GM18517 (cell line): Measurements from ENCODE around the gene GMDS.

Experiments
- ATAC-seq: cut with Tn5 transposase; IDR thresholded peaks from one replicate; pipeline ENCODE4 v1.9.1; 2021; ENCODE audit warnings: mild to moderate bottlenecking, moderate library complexity; ENCODE audit not compliant: unreplicated experiment

Gene GMDS

GRCh38 chr6:1639430-1639829, 606.0 kb downstream of the GMDS start:
- no peak for ATAC-seq

- ATAC-seq = no peak
Measured at GRCh38 chr6:1636971-1637871, 608.2 kb downstream of the GMDS start.

GRCh38 chr6:1636272-1636825, 609.1 kb downstream of the GMDS start:
- ATAC-seq = no peak

DNA sequence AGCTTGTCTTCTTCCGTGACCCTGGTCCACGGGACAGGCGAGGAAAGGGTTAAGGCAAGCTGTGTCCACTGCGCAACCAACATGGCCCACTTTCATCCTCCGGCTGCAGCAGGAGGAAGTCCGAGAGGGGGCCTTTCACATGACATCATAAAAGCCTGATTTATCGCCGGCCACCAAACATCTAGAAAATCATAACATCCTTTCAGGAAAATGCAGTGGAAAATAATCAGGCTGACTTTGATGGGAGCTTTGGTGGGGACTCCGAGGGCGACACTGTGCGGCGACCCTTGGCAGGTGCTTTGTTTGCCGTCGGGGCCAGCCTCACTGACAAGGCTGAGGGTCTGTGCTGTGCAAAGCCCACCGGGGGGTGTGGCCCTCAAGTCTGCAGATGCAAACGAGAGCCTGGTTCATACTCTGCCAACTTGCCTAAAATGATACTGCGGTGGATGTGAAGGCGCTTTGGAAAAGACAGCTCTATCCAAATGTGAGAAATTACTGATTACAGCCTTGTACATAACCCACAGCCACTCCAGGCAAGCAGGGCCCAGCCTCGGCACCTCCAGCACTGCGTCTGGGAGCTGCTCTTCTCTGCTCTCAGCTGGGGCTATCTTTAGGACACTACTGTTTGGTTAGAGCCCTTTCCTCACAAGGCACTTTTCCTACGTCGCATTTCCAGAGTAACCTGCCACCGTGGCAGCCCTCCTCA, 609.9 kb downstream of the GMDS start:
- ATAC-seq = no peak

DNA sequence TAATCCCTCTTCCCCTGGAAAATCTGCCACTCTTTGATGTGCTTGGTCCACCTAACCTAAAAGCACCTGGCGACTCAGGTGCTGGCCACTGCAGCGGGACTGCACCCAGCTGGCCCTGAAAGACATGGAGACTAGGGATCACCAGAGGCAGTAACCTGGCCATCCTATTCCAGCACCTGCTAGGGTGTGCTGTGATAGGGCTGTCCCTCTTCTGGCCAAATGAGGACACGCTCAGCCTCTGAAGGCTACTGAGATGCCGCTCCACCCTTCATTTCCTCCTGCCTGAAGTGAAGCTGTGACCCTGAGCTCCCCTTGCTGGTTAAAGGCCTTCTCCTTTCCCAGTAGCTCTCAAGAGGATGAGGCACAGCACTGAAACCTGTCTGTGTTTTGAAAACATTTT, 611.3 kb downstream of the GMDS start:
- no peak for ATAC-seq

DNA sequence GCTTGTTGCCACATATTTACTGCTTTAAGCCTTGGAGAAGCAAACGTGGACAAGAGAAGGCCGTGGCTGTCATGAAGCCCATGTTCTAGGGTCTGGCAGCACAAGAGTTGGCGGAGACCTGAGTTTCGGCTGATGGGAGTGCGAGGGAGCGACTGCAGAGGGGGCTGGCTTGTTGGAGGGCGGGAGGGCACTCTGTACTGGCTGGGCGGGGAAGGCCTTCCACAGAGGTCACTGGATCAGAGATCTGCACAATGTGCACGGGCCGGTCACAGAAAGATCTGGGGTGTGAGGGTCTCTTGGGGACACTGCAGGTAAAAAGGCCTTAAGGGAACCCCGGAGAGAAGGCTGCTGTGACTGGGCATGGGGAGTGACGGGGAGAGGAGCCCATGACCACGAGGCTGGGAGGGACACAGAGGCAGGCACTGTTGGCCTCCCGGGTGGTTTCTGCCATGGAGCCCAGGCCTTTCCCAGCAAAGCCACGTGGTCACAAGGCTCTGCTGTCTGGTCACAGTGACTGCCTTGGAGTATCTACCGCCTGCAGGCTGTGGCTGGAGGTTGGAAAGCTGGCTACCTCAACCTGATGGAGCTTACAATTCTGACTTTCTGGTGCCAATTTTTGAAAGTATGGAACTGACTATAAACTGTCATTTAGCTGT, 611.9 kb downstream of the GMDS start:
- ATAC-seq = no peak

DNA sequence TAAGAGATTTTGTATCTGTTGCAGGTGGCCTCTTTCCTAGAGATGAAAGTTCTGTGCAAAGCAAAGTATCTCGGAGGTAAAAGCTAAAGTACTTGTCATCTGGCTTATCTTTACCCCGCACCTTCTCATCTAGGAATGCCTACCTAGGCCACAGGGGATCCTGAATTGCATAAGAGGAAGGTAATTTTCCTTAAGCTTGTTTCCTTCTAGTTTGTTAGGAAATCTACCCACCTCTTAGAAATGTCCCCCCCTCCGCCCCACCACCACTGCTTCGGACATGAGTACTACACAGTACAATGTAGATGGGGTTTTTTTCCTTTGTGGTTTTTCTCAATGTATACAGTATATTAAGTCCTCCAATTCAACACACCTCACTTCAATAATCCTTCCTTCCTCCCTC, 614.2 kb downstream of the GMDS start:
- ATAC-seq = no peak

DNA sequence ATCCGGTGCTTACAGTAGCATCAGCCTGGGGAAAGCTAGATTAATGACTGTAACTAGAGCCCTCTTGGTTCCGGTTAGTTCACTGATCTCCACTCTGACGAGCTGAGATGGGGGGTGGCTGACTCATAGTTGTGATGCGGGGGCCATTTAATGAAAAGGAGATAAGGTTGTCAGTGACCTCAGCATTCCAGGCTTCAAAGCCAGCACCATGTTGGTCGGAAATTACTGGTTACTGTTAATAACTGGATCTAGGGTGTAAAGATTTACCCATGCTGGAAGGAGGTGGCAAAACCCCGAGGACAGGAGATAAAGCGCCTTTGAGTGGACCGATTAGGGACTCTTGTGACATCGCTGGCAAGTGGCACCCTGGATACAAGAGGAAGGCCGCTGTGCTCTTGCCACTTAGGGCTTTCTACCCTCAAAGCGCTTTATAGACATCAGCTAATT, 614.6 kb downstream of the GMDS start:
- ATAC-seq = no peak

DNA sequence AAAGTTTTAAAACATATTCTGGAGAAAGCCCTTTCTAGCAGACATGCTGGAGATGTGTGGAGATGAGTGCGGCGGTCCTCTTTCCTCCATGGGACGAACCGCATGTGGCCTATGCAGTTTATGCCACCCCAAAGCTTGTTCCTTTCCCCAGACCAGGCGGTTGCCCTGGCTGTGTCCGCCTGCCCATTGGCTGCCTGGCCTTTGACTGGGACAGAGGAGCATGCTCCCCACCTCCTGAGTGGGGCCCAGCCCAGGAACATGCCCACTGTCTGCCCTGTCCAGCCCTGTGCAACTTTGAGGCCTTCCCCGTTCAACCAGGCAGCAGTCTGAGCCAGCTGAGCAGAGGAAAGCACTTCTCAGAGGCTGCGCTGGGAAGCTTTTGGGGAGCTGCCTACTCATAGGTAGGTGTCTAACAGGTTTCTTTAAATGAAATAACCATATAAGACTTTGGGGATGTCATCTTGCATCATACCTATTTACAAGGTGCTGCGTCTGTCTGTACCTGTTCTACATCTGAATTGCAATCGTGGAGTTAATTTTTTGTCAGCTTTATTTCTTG, 615.1 kb downstream of the GMDS start:
- ATAC-seq = no peak

- no peak for ATAC-seq
Measured at GRCh38 chr6:1629316-1629715, 616.1 kb downstream of the GMDS start.

DNA sequence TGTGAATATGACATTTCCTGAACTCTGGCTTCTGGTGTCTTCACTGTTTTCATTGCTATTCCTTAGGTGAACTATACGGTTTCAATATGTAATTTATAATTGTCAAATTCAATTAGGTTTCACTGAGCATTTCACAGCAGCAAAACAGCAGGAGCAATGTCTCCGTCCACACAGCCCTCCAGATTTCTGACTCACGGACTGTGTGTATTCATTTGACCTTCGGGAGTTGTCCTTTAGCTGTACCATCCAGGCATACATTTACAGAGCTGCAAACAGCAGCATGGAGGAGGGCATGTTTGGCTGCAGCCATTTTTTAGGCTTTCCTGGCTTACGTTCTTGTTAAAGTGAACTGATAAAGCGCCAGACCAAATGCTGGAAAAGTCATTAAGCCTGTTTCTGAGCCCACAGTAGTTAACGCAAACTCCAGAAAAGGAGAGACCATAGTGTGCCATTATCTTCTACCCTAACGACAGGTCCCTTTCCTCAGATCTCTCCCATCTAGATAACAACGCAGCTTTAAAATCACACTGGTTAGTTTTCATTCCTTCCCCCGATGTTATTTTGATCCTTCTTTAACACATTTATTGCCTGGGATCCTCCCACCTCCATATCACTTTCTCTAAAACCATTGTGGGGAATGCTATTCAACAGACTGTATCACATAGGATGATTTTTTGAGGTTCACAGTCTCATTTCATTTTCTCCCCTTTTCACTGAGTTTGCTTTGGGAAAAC, 617.4 kb downstream of the GMDS start:
- ATAC-seq = no peak

GRCh38 chr6:1626481-1626880, 618.9 kb downstream of the GMDS start:
- ATAC-seq = no peak

DNA sequence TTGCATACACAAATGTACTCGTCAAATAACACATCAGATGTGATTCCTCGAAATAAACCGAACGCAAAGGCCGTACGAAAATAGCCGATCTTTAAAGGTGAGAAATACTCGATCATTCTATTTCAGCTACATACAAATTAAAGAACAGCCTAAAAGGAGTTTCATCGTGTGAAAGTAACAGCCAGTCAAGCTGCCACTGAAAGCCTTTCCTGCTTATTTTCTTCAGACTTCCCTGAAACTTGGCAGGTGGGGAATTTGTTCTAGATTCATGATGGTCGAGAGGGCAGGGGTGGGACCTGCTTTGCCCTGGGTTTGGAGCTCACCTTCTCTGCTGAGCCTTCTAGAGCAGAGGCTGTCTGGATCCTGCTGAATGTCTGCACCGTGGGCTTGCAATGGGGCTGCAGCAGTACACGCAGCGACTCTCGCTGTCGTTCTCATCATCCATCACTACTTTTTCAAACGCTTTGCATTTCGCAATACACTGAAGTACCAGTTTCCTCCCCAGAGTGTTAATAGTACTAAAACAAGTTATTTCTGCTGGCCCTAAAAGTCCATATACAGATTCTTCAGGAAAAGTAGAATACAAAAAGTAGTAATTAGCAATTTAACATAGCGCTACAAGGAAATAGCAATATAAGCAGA, 619.5 kb downstream of the GMDS start:
- ATAC-seq = no peak

GRCh38 chr6:1624851-1625781, 620.3 kb downstream of the GMDS start:
- ATAC-seq = no peak

DNA sequence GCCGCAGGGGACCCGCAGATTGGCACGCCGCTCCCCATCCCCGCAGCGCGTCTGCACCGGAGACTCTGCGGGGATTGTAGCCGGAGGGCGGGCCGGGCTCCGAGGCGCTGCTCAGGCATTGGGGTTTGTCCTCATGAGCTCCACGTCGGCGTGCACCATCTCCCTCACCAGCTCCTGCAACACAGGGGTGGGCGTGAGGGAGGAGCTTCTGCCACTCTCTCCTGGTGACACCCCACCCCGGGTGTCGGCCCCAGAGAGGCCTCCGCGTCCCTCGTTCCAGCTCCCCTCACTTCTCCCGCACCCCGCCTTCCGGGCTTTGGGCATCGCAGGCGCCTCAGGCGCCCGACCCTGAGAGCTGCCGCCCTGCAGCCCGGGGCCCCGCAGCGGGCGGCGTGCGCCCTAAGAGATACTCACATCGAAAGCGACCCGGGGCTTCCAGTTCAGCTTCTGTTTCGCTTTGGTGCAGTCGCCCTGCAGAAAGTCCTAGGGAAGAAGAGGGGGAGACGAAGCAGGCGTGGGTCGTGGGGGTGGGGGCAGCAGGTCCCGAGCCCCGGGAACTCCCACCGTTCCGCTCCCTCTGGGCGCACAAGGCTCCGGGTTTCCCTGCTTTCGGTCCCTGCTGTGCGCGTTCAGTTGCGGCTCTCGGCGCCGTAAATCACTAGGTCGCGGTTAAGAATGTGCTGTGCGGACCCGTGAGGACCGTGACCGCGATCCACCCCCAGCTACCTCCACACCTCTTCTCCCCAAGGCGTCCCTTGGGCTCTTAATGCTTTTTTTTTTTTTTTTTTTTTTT, 621.2 kb downstream of the GMDS start:
- no peak for ATAC-seq

DNA sequence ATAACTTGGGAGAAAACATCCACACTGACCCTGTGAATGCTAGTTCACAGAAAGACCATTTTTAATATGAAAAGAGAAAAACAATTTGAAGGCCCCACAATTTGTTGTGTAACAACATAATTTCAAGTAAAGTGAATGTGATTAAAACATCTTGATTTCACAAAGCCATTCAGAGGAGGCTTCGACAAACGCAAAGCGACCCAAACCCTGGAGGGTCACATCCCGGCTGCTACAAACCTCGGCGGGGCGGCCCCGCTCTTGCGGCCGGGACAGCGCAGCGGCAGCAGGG, 621.7 kb downstream of the GMDS start:
- ATAC-seq = no peak

- ATAC-seq = no peak
Measured at GRCh38 chr6:1622851-1623768, 622.3 kb downstream of the GMDS start.
